ENCODE data around the gene KHNYN.

DNA sequence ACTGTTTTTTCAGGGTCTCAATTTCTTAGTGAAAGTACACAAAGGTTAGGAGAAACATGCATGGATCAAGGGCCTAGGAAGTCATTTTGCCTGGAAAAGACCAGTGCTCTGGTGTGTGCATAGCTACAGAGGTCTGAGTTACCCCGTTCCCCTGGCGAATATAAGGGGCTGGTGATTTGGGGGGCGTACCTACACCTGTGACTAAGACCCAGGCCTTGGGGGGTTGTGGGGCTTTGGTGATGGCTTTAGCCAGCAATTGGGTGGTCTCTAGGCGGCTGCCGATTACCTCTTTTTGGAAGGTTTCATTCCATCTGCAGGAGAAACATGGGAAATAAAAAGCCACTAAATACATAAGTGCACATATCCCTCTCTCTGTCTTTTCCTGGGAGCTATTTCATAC is 11.7 kb downstream of the KHNYN start:
- TF ChIP-seq EZH2phosphoT487 (IDR thresholded peaks at IDR 0.05; ENCODE audit: unreplicated experiment) (no peak), CTCF (conservative IDR thresholded peaks at IDR 0.05; ENCODE audit: low read depth in 2 of 2) (no peak), ZNF331 (CRISPR knock-in tag; IDR thresholded peaks at IDR 0.05; ENCODE audit: low read depth) (no peak), EZH2 (IDR thresholded peaks at IDR 0.05; ENCODE audit: low read depth, unreplicated experiment) (no peak), JUNB (IDR thresholded peaks at IDR 0.05; ENCODE audit: unreplicated experiment) (no peak), STAT1 (IDR thresholded peaks at IDR 0.05; ENCODE audit: unreplicated experiment) (no peak), REST (IDR thresholded peaks at IDR 0.05; ENCODE audit: unreplicated experiment) (no peak), POLR2AphosphoS5 (IDR thresholded peaks at IDR 0.05; ENCODE audit: low read depth) (no peak), ZNF462 (CRISPR knock-in tag; IDR thresholded peaks at IDR 0.05) (no peak), ZNF114 (CRISPR knock-in tag; IDR thresholded peaks at IDR 0.05) (no peak), ETS1 (IDR thresholded peaks at IDR 0.05) (no peak), CREB1 (CRISPR knock-in tag; IDR thresholded peaks at IDR 0.05; ENCODE audit: low read depth) (no peak)
